Heart left ventricle (tissue), 16 donors: ENCODE measurements around the gene TTC19. TPM values are rescaled to one million over a fixed set of nuclear protein-coding genes. Genes with fewer than 3 reads are reported as not detected.
A peak's percentile ranks its signal among the peaks of the same experiment; 100 is the strongest.

Experiments used
- ATAC-seq, 4 donors: fragments of 200-7000 bp; cut with Tn5 transposase; one replicate each; pipeline ENCODE4 v1.9.1; 2020 to 2022; ENCODE audit warnings: moderate library complexity in 4 of 4, mild to moderate bottlenecking in 3 of 4, moderate number of reproducible peaks in 1 of 4
- DNase-seq, 5 donors: peaks; one replicate each; pipeline ENCODE4 v3.0.0-alpha.2; 2020
- H3K27ac ChIP-seq, 12 donors: fragments of 200-600 bp; sonication (generic) in 4 of 12; one replicate each; pipeline versions ENCODE4 v1.5.0 to v1.8.0; 2016 to 2022; ENCODE audit warnings: mild to moderate bottlenecking in 2 of 12
- H3K27me3 ChIP-seq, 9 donors: fragments of 200-600 bp; sonication (generic) in 2 of 9; one replicate each; pipeline versions ENCODE4 v1.5.1 to v1.8.0; 2016 to 2022; ENCODE audit warnings: mild to moderate bottlenecking in 3 of 9
- H3K36me3 ChIP-seq, 9 donors: fragments of 200-600 bp; sonication (generic) in 2 of 9; one replicate each; pipeline versions ENCODE4 v1.5.0 to v1.8.0; 2018 to 2022; ENCODE audit warnings: mild to moderate bottlenecking in 2 of 9
- H3K4me1 ChIP-seq, 12 donors: fragments of 200-600 bp; sonication (generic) in 4 of 12; one replicate each; pipeline versions ENCODE4 v1.5.0 to v1.8.0; 2016 to 2022; ENCODE audit warnings: mild to moderate bottlenecking in 3 of 12
- H3K4me3 ChIP-seq, 12 donors: fragments of 200-600 bp; sonication (generic) in 4 of 12; one replicate each; pipeline versions ENCODE4 v1.5.0 to v1.8.0; 2017 to 2022; ENCODE audit warnings: mild to moderate bottlenecking in 9 of 12, moderate library complexity in 4 of 12
- H3K9me3 ChIP-seq, 12 donors: fragments of 200-600 bp; sonication (generic) in 4 of 12; one replicate each; pipeline versions ENCODE4 v1.5.0 to v1.8.0; 2016 to 2022; ENCODE audit warnings: mild to moderate bottlenecking in 1 of 12
- POLR2A ChIP-seq, 2 donors: fragments of 450-650 bp; IDR thresholded peaks; one replicate each; pipeline ENCODE4 v1.6.1; 2017; ENCODE audit warnings: antibody characterized with exemption in 2 of 2, mild to moderate bottlenecking in 2 of 2, moderate library complexity in 2 of 2
- WGBS, 4 donors: extraction: QIAGEN DNeasy Blood & Tissue Kit in 2 of 4; methylation state at CpG; one replicate each; pipeline versions ENCODE4 v1.1.5 to v1.1.7; 2013 to 2018; 5-methylcytosine and 5-hydroxymethylcytosine counted together
- intact Hi-C, 10 donors: fragments of 100-400 bp; cut with DNase I; formaldehyde crosslinking; loops; one replicate each; pipeline versions ENCODE4 v1.11.1 to v1.14.2; 2022
- polyA plus RNA-seq, 2 donors: library from polyadenylated mRNA; stranded (reverse); fragments of 200-250 nt; gene quantifications; one replicate each; pipeline ENCODE4 v1.2.3, GENCODE V29; 2013
- total RNA-seq, 9 donors: library from RNA; depleted of rRNA in 2 of 9; stranded (reverse); fragments of >200 nt in 2 of 9; fragmentation: NEBNext Ultra II Directional in 3 of 9; extraction: Animal tissue kit (Norgen Biotek cat#: 25700) in 3 of 9; gene quantifications; one replicate each; pipeline versions ENCODE4 v1.1.0 to v1.2.4, GENCODE V29; 2016 to 2023
- TF ChIP-seq, protein P1 (sequence below), 12 donors: fragments of 200-600 bp; sonication (generic) in 4 of 12; IDR thresholded peaks; one replicate each; pipeline versions ENCODE4 v1.5.0 to v1.8.0; 2018 to 2022; ENCODE audit warnings: antibody characterized with exemption in 12 of 12, mild to moderate bottlenecking in 5 of 12
- donor health status: ischemic (EF 13 %, LVEDD 7.1; RV severe dilation, severe dysfunction).
- donor health status: healthy with polysubstance abuse.
- donor health status: DM: no; HTN: yes; CAD: no.
- donor health status: DM: no; HTN: no; CAD: no.
- donor health status: ischemic (EF 25% LVEDD 6.9; RV normal size, moderate dysfunction).
- donor health status: ischemic (EF 25% LVEDD 5.7; RV mildly dilated, moderate dysfunction).
- donor health status: healthy.
- donor health status: DM: yes; HTN: yes; CAD: no.
- donor health status: ischemic (EF 35%, LVEDD 5.7; RV mildly dilated, moderate dysfunction).
- donor health status: nonischemic (EF 11% LVEDD 7.7; RV severe dilation, severe dysfunction).
- donor health status: DM: yes; HTN: yes; CAD: no.
- donor health status: PGD.
- donor health status: ischemic (EF 29% LVEDD 5.4; RV normal size, mild dysfunction).
- donor health status: nonischemic (EF 23%, LVEDD 6.1; RV moderate dilation, normal function).

TTC19 gene
- total and polyA plus RNA-seq, 11 donors = 10.3 to 47.0 (median 28.6) TPM

DNA sequence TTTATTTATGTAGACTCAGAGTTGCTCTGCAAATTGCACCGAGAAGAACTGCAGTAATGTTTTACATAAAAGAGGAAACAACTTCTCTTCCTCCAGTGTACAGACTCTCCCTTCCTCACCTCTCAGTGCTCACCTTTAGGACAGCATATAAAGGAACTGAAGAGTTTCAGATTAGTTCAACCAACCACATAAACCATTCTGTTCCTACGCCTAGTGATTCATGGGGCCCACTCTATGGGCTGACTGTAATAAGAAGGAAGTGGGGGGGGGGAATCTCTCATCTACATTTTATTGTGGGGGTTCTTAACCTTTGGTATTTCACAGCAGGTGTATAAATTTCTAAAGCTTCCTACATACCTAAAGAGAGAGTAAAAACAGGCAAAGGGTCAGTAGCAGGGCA is 18.4 kb upstream of the TTC19 start:
- H3K36me3 ChIP-seq = peaks cover 0 to 91% (median 80%) of the 10 kb centered on the region in 9 donors
- intact Hi-C loops = no loop called here
- H3K4me3 ChIP-seq = no peak overlapping the region
- WGBS, 4 donors = 44 to 71% (median 63%) methylated on average over 2 of the region's 2 CpGs
- no peak for ATAC-seq
- DNase-seq = no peak
- H3K9me3 ChIP-seq = no peaks in the 10 kb centered on the region
- H3K4me1 ChIP-seq = peaks cover 0 to 5% (median 0%) of the 10 kb centered on the region in 12 donors
- H3K27ac ChIP-seq = no peak overlapping the region
- no peaks in the 10 kb centered on the region for H3K27me3 ChIP-seq
- no peak for TF ChIP-seq POLR2A (IDR thresholded peaks at IDR 0.05)
- TF ChIP-seq, protein P1, sequence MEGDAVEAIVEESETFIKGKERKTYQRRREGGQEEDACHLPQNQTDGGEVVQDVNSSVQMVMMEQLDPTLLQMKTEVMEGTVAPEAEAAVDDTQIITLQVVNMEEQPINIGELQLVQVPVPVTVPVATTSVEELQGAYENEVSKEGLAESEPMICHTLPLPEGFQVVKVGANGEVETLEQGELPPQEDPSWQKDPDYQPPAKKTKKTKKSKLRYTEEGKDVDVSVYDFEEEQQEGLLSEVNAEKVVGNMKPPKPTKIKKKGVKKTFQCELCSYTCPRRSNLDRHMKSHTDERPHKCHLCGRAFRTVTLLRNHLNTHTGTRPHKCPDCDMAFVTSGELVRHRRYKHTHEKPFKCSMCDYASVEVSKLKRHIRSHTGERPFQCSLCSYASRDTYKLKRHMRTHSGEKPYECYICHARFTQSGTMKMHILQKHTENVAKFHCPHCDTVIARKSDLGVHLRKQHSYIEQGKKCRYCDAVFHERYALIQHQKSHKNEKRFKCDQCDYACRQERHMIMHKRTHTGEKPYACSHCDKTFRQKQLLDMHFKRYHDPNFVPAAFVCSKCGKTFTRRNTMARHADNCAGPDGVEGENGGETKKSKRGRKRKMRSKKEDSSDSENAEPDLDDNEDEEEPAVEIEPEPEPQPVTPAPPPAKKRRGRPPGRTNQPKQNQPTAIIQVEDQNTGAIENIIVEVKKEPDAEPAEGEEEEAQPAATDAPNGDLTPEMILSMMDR (IDR thresholded peaks at IDR 0.05) = no peak

DNA sequence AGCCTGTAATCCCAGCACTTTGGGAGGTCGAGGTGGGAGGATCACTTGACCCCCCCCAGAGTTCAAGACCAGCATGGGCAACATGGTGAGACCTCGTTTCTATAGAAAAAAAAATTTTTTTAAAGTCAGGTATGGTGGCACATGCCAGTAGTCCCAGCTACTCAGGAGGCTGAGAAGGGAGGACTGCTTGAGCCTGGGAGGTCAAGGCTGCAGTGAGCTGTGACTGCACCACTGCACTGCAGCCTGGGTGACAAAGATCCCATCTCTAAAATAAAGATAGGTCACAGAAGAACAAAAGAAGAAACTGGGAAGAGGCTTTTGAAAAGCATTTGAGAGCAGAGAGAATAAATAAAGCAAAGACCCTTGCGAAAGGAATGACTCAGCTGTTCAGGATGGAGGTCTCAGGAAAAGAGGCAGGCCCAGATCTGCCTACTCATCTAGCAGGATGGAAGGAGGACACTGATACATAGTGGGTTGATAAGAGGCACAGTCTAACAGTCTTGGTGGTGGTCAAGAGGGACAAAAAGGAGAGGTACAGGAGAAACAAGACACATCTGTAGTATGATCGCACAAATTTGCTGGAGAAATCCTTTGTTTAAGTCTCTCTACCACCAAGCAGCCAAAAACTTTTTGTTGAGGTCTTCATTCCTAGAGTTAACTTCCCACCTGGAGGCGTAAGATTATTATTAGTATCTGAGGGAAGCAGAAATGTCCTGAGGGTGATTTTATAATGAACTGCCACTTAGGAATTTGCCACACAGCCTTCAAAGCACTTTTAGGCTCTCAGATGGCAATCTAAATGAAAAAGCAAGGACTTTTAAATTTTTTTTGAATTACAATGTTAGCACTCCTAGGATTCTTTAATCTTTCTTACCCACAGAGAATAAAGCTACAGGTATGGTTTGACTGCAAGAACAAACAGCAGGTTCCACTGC is 17.7 kb upstream of the TTC19 start:
- intact Hi-C loops = no loop called here
- H3K9me3 ChIP-seq = no peaks in the 10 kb centered on the region
- peaks cover 0 to 5% (median 0%) of the 10 kb centered on the region in 12 donors for H3K4me1 ChIP-seq
- 87 to 92% (median 91%) methylated on average over 5 of the region's 5 CpGs for WGBS, 4 donors
- no peaks in the 10 kb centered on the region for H3K27me3 ChIP-seq
- ATAC-seq (no peak), DNase-seq (no peak)
- H3K36me3 ChIP-seq = peaks cover under 1 to 91% (median 80%) of the 10 kb centered on the region in 9 donors
- TF ChIP-seq, protein P1 (IDR thresholded peaks at IDR 0.05) = no peak
- no peak for TF ChIP-seq POLR2A (IDR thresholded peaks at IDR 0.05)
- no peak overlapping the region for H3K4me3 ChIP-seq
- H3K27ac ChIP-seq = no peak overlapping the region

DNA sequence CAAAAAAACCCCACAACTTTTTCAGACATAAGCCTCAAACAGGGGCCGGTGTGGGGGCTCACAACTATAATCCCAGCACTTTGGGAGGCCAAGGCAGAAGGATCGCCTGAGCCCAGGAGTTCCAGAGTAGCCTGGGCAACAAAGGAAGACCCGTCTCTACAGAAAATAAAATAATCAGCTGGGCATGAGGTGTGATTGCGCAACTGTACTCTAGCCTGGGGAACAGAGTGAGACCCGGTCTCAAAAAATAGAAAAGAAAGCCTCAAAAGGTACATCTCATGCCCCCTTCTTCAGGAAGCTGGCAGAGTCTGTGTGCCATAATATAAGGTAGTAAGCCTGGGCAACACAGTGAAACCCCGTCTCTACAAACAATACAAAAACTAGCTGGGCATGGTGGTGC is 3.3 kb upstream of the TTC19 start:
- intact Hi-C loops = loop anchor here in 8 of 10 donors (5.0 to 10.0 kb wide), 4 partner anchors 49 to 172 kb away; partner anchors contain the start of gene ADORA2B (in 4 of the 8)

More for the DNA sequence above, 3.3 kb upstream of the TTC19 start:
- no peak for TF ChIP-seq POLR2A (IDR thresholded peaks at IDR 0.05)
- TF ChIP-seq, protein P1 (IDR thresholded peaks at IDR 0.05) = no peak
- Histone ChIP-seq H3K36me3 (peaks cover 0 to 48% (median 35%) of the 10 kb centered on the region in 9 donors), H3K27me3 (no peaks in the 10 kb centered on the region), H3K4me3 (no peak overlapping the region), H3K9me3 (peaks cover 0 to under 1% (median 0%) of the 10 kb centered on the region in 12 donors), H3K27ac (peak overlapping the region in 1 of 12 donors; percentile 0), H3K4me1 (peaks cover 4 to 28% (median 19%) of the 10 kb centered on the region in 12 donors)
- no peak for DNase-seq
- ATAC-seq = no peak
- 77 to 89% (median 85%) methylated on average over 6 of the region's 6 CpGs for WGBS, 4 donors
